Loucy (cell line): ENCODE results near the gene CR1.

Experiments used
- H2AFZ ChIP-seq: fragments of 200-600 bp; sonication (generic); 2 replicates; pipeline ENCODE4 v1.6.0; 2016; ENCODE audit warnings: antibody characterized with exemption, mild to moderate bottlenecking, low read length, moderate library complexity
- H3F3A ChIP-seq: fragments of 200-600 bp; 2 replicates; pipeline ENCODE4 v1.6.0; 2016; ENCODE audit warnings: antibody characterized with exemption, low read depth, mild to moderate bottlenecking
- H3K27me3 ChIP-seq: fragments of 200-600 bp; sonication (generic); 2 replicates; pipeline ENCODE4 v1.6.1; 2014; ENCODE audit warnings: low read length, mild to moderate bottlenecking; ENCODE audit not compliant: insufficient read depth, poor library complexity, severe bottlenecking
- H3K36me3 ChIP-seq: fragments of 200-600 bp; sonication (generic); 2 replicates; pipeline ENCODE4 v1.6.1; 2016; ENCODE audit warnings: low read length; ENCODE audit not compliant: insufficient read depth
- H3K4me1 ChIP-seq: fragments of 200-600 bp; sonication (generic); 2 replicates; pipeline ENCODE4 v1.5.1; 2014; ENCODE audit warnings: low read length, mild to moderate bottlenecking; ENCODE audit not compliant: insufficient read depth, poor library complexity, severe bottlenecking
- H3K4me2 ChIP-seq: fragments of 200-600 bp; sonication (generic); 2 replicates; pipeline ENCODE4 v1.6.0; 2014; ENCODE audit warnings: antibody characterized with exemption, low read length, low read depth, mild to moderate bottlenecking; ENCODE audit not compliant: poor library complexity, severe bottlenecking
- H3K4me3 ChIP-seq: fragments of 200-600 bp; sonication (generic); 2 replicates; pipeline ENCODE4 v1.5.1; 2014; ENCODE audit warnings: low read length, mild to moderate bottlenecking, mixed read lengths; ENCODE audit not compliant: poor library complexity, severe bottlenecking
- H3K79me2 ChIP-seq: fragments of 200-600 bp; sonication (generic); 2 replicates; pipeline ENCODE4 v1.6.1; 2014; ENCODE audit warnings: low read length; ENCODE audit not compliant: insufficient read depth
- H3K9ac ChIP-seq: fragments of 200-600 bp; sonication (generic); 2 replicates; pipeline ENCODE4 v1.6.0; 2014; ENCODE audit warnings: mild to moderate bottlenecking, low read depth, low read length, moderate library complexity; ENCODE audit not compliant: poor library complexity, severe bottlenecking
- H3K9me2 ChIP-seq: fragments of 200-600 bp; sonication (generic); replicated peaks from 2 replicates; pipeline ENCODE4 v1.6.1; 2016; ENCODE audit warnings: low read depth, low read length, mixed read lengths
- H3K9me3 ChIP-seq: fragments of 200-600 bp; sonication (generic); 2 replicates; pipeline ENCODE4 v1.6.1; 2014; ENCODE audit warnings: mild to moderate bottlenecking, antibody characterized with exemption, low read length, low read depth; ENCODE audit not compliant: insufficient read depth
- H4K20me1 ChIP-seq: fragments of 200-600 bp; sonication (generic); 2 replicates; pipeline ENCODE4 v1.6.0; 2014; ENCODE audit warnings: antibody characterized with exemption, low read length, mild to moderate bottlenecking; ENCODE audit not compliant: insufficient read depth, poor library complexity, severe bottlenecking
- CTCF ChIP-seq: fragments of 200-600 bp; sonication (generic); conservative IDR thresholded peaks from 2 replicates; pipeline ENCODE4 v1.5.1; 2014; ENCODE audit warnings: mild to moderate bottlenecking, antibody characterized with exemption, low read length
- EZH2phosphoT487 ChIP-seq: fragments of 200-600 bp; IDR thresholded peaks from 2 replicates; pipeline ENCODE4 v1.6.1; 2018; ENCODE audit warnings: antibody characterized with exemption, mild to moderate bottlenecking, moderate library complexity, borderline replicate concordance

The CR1 gene

DNA sequence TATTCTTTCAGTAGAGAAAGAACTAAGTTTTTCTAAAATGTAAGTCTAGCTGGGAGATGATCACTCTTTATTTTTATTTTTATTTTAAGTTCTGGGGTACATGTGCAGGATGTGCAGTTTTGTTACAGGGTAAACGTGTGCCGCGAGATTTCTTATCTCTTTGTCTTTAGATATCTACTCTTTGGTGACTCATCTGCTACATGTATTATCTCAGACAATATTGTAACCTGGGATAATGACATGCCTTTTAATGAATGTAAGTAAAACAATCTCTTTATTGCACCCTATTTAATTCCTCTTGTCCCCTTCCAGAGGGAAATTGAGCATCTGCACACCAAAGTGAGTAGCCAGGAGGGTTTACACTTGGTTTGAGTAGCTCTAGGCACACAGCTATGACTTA is 32.4 kb upstream of the CR1 start:
- H4K20me1 ChIP-seq, result no peaks in the 10 kb centered on the region
- H3K27me3 ChIP-seq, result no peaks in the 10 kb centered on the region
- no peaks in the 10 kb centered on the region for H3K36me3 ChIP-seq
- TF ChIP-seq CTCF (no peak), EZH2phosphoT487 (no peak)
- H3F3A ChIP-seq, result no peaks in the 10 kb centered on the region
- no peak overlapping the region for H3K4me3 ChIP-seq
- H3K9me3 ChIP-seq, result no peaks in the 10 kb centered on the region
- H3K4me2 ChIP-seq, result no peak overlapping the region
- H3K9ac ChIP-seq, result no peak overlapping the region
- H2AFZ ChIP-seq, result no peak overlapping the region
- no peaks in the 10 kb centered on the region for H3K4me1 ChIP-seq
- no peaks in the 10 kb centered on the region for H3K79me2 ChIP-seq
- H3K9me2 ChIP-seq, result no peaks in the 10 kb centered on the region

DNA sequence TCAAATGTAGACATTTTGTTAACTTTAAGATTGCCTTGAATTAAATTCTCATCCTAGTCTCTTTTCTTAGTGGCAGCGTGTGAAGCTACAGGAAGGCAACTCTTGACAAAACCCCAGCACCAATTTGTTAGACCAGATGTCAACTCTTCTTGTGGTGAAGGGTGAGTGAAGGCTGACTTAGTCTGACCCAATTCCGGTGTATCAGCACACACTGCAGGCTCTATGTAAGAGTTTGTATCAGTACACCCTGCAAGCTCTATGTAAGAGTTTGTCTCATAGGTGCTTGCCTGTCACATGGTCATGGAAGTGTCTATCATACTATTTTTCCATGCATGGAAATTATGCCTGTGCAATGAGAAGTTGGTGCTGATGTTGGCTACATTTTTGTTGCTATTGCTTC is 25.0 kb upstream of the CR1 start:
- TF ChIP-seq EZH2phosphoT487 (no peak), CTCF (no peak)

DNA sequence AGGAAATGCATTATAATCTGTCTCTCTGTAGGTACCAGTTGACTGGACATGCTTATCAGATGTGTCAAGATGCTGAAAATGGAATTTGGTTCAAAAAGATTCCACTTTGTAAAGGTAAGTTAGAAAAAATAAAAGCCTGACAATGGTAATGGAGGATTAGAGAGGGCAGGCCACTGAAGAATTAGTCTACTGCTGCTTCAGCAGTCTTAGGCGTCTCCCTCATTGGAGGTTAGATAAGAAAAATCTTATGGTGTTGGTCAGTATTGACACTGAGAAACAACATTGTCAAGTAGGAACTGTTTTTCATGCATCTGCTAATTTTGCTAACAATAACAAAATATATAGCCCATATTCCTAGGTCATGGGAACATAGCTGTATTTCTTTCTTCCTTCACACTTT is 21.7 kb upstream of the CR1 start:
- H3K9ac ChIP-seq, result no peak overlapping the region
- no peaks in the 10 kb centered on the region for H3K4me1 ChIP-seq
- no peaks in the 10 kb centered on the region for H3K9me3 ChIP-seq
- H2AFZ ChIP-seq, result no peak overlapping the region
- no peaks in the 10 kb centered on the region for H3K36me3 ChIP-seq
- no peaks in the 10 kb centered on the region for H4K20me1 ChIP-seq
- H3K4me3 ChIP-seq, result no peak overlapping the region
- no peaks in the 10 kb centered on the region for H3K79me2 ChIP-seq
- H3K4me2 ChIP-seq, result no peak overlapping the region
- TF ChIP-seq EZH2phosphoT487 (no peak), CTCF (no peak)
- H3F3A ChIP-seq, result no peaks in the 10 kb centered on the region
- no peaks in the 10 kb centered on the region for H3K27me3 ChIP-seq
- H3K9me2 ChIP-seq, result no peaks in the 10 kb centered on the region

More for the DNA sequence above, 25.0 kb upstream of the CR1 start:
- Histone ChIP-seq H3K4me3 (no peak overlapping the region), H3F3A (no peaks in the 10 kb centered on the region), H3K36me3 (no peaks in the 10 kb centered on the region), H3K27me3 (no peaks in the 10 kb centered on the region), H3K9me2 (no peaks in the 10 kb centered on the region), H3K4me2 (no peak overlapping the region), H3K9ac (no peak overlapping the region), H2AFZ (no peak overlapping the region), H3K79me2 (no peaks in the 10 kb centered on the region), H3K9me3 (no peaks in the 10 kb centered on the region), H3K4me1 (no peaks in the 10 kb centered on the region), H4K20me1 (no peaks in the 10 kb centered on the region)
